HG02943 (cell line): ENCODE data around the gene MINK1.
"Not testable (repeated sequence)": the region's sequence is repeated elsewhere in the genome, so short reads cannot be mapped to it uniquely, and the experiment has no call there.

Source experiments
- ATAC-seq: cut with Tn5 transposase; IDR thresholded peaks from one replicate; pipeline ENCODE4 v1.9.1; 2021; ENCODE audit warnings: mild to moderate bottlenecking, low read depth, moderate library complexity; ENCODE audit not compliant: unreplicated experiment

MINK1 gene

GRCh38 chr17:4920351-4921048 is 87.4 kb downstream of the MINK1 start:
- ATAC-seq = no peak

- no peak for ATAC-seq
These were observed 88.2 kb downstream of the MINK1 start for GRCh38 chr17:4921320-4921719.

GRCh38 chr17:4926577-4927335 is 93.6 kb downstream of the MINK1 start:
- not testable (repeated sequence) for ATAC-seq

- no peak for ATAC-seq
These were observed 95.7 kb downstream of the MINK1 start for GRCh38 chr17:4928881-4929280.

GRCh38 chr17:4931963-4932362 is 98.8 kb downstream of the MINK1 start, which contains the start of gene GP1BA:
Gene GP1BA, plus strand, starts transcription at chr17:4932277. Its CDS starts 328 bp downstream, at chr17:4932605.
- no peak for ATAC-seq

GRCh38 chr17:4932756-4933155 is 99.6 kb downstream of the MINK1 start:
- no peak for ATAC-seq

GRCh38 chr17:4933646-4934045 is 100.5 kb downstream of the MINK1 start:
- ATAC-seq = no peak

GRCh38 chr17:4934173-4934979 is 101.2 kb downstream of the MINK1 start:
- no peak for ATAC-seq

- no peak for ATAC-seq
These were observed 102.5 kb downstream of the MINK1 start for GRCh38 chr17:4935650-4936049.

GRCh38 chr17:4936436-4936835 is 103.3 kb downstream of the MINK1 start:
- no peak for ATAC-seq

- no peak for ATAC-seq
These were observed 104.4 kb downstream of the MINK1 start for GRCh38 chr17:4937553-4937952.

GRCh38 chr17:4938069-4938491 is 104.9 kb downstream of the MINK1 start:
- ATAC-seq = no peak

GRCh38 chr17:4938688-4939545 is 105.8 kb downstream of the MINK1 start:
- no peak for ATAC-seq

- peak; percentile 10 for ATAC-seq
These were observed 106.3 kb downstream of the MINK1 start for GRCh38 chr17:4939546-4939795.

- peak; percentile 62 for ATAC-seq
These were observed 106.8 kb downstream of the MINK1 start, which contains the start of the genes RNF167 and SLC25A11 for GRCh38 chr17:4939796-4940554. Gene RNF167, plus strand, starts transcription at chr17:4940268. Its CDS starts 642 bp downstream, at chr17:4940910. Gene SLC25A11, minus strand, starts transcription at chr17:4940046. Its CDS starts 136 bp downstream, at chr17:4939910.

- no peak for ATAC-seq
These were observed 107.6 kb downstream of the MINK1 start for GRCh38 chr17:4940555-4941318.

GRCh38 chr17:4941319-4941610 is 108.1 kb downstream of the MINK1 start:
- no peak for ATAC-seq

- no peak for ATAC-seq
These were observed 109.8 kb downstream of the MINK1 start for GRCh38 chr17:4942760-4943508.
